Endothelial cell of umbilical vein (primary cell): ENCODE data around the gene RAB11B.

Experiments
- CTCF ChIP-seq, 2 donors: IDR thresholded peaks; 1 replicate in 1 of 2; 2 replicates in 1 of 2; pipeline ENCODE4 v1.5.1; 2011; ENCODE audit warnings: low read length in 2 of 2, mild to moderate bottlenecking in 2 of 2, moderate library complexity in 2 of 2, control low read depth in 1 of 2, inconsistent platforms in 1 of 2, low read depth in 1 of 2; ENCODE audit not compliant: insufficient read depth in 1 of 2; ENCODE audit errors: extremely low read depth in 1 of 2
- EZH2 ChIP-seq: IDR thresholded peaks from 2 replicates; pipeline ENCODE4 v1.6.1; 2012; ENCODE audit warnings: borderline replicate concordance, low read depth, mild to moderate bottlenecking, moderate library complexity, low read length, inconsistent platforms; ENCODE audit not compliant: severe bottlenecking
- FOS ChIP-seq: IDR thresholded peaks from 2 replicates; pipeline ENCODE4 v1.6.1; 2011; ENCODE audit warnings: mild to moderate bottlenecking, low read length, moderate library complexity, borderline replicate concordance; ENCODE audit not compliant: insufficient read depth
- GATA2 ChIP-seq: IDR thresholded peaks from 2 replicates; pipeline ENCODE4 v1.7.0; 2011; ENCODE audit warnings: low read depth, mild to moderate bottlenecking, moderate library complexity, mixed read lengths, low read length; ENCODE audit not compliant: insufficient read length, insufficient read depth
- JUN ChIP-seq: IDR thresholded peaks from 2 replicates; pipeline ENCODE4 v1.6.1; 2011; ENCODE audit warnings: borderline replicate concordance, low read depth; ENCODE audit not compliant: insufficient read length, insufficient read depth
- MAX ChIP-seq: IDR thresholded peaks from 2 replicates; pipeline ENCODE4 v1.6.1; 2011; ENCODE audit not compliant: insufficient read depth, insufficient read length
- MYC ChIP-seq: IDR thresholded peaks from one replicate; pipeline ENCODE4 v1.6.1; 2011; ENCODE audit warnings: mild to moderate bottlenecking, low read depth, low read length
- POLR2A ChIP-seq: IDR thresholded peaks from 2 replicates; pipeline ENCODE4 v1.6.1; 2012; ENCODE audit warnings: low read depth, mild to moderate bottlenecking, control low read depth, low read length
- POLR2AphosphoS5 ChIP-seq: IDR thresholded peaks from 2 replicates; pipeline ENCODE4 v1.6.1; 2012; ENCODE audit warnings: low read depth, mild to moderate bottlenecking, control low read depth, low read length, moderate library complexity; ENCODE audit not compliant: insufficient read depth

DNA sequence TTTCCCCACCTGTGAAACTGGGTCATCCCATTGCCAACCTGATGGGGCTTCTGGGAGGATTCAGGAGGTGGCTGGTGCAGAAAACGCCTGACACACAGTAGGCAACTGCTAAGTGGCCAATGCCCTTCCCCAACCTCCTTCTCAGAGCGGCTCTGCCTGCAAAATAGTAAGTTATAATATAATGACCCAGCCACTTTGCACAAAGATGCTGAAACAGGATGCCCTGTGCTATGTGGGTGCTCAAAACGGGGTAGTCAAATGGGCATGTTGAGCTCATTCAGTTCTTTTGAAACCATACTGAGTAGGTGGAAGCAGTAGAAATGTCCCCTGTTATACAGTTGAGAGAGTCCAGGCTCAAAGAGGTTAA, 23.5 kb downstream of the RAB11B start:
- TF ChIP-seq MAX (no peak), CTCF (IDR thresholded peaks at IDR 0.05; ENCODE audit: extremely low read depth in 1 of 2, insufficient read depth in 1 of 2, low read depth in 1 of 2, low read length in 2 of 2) (no peak), POLR2A (no peak), EZH2 (no peak), FOS (no peak), POLR2AphosphoS5 (no peak), MYC (no peak), JUN (no peak), GATA2 (no peak)
